HCT116 (cell line): Measurements from ENCODE around the gene SOCS1. TPM values are rescaled to one million over a fixed set of nuclear protein-coding genes. Genes with fewer than 3 reads are reported as not detected.

Experiments
- ATAC-seq: fragments of 200-7000 bp; cut with Tn5 transposase; 2 replicates; pipeline ENCODE4 v1.9.1; 2020; ENCODE audit warnings: mild to moderate bottlenecking, moderate library complexity
- BruUV-seq: library from RNA; stranded (reverse); fragments of 400-500 nt; replicated peaks from 2 replicates; lab custom pipeline; 2021; lab: Mats Ljungman, UMichigan
- CTCF ChIA-PET: fragments of 300-600 bp; sonication (Branson Sonifier 250); formaldehyde crosslinking; loops from one replicate; lab custom pipeline; 2021; ENCODE audit warnings: antibody characterized with exemption; lab: Charles Lee
- POLR2A ChIA-PET: fragments of 300-600, 350-600 bp; sonication (Branson Sonifier 250); formaldehyde crosslinking; loops from one replicate; lab custom pipeline; 2021; ENCODE audit warnings: antibody characterized with exemption; lab: Charles Lee
- RAD21 ChIA-PET, 2 experiments: fragments of 300-600 bp; sonication (Branson Sonifier 250); formaldehyde crosslinking; loops; one replicate each; lab custom pipeline; 2023; ENCODE audit warnings: low total read pairs in 2 of 2; ENCODE audit not compliant: uncharacterized antibody in 2 of 2, unreplicated experiment in 2 of 2, low non-redundant PET in 1 of 2; lab: Charles Lee
- DNase-seq: peaks from one replicate; pipeline ENCODE4 v3.0.0-alpha.2; 2010; ENCODE audit warnings: low read depth, low spot score
- H2AFZ ChIP-seq: fragments of 200-600 bp; shearing (Covaris generic), sonication (generic); 2 replicates; pipeline ENCODE4 v1.6.1; 2017; ENCODE audit warnings: low read depth, mixed run types, mixed read lengths, antibody characterized with exemption, low read length; ENCODE audit not compliant: poor library complexity, severe bottlenecking
- H3K27ac ChIP-seq: 2 replicates; pipeline ENCODE4 v1.5.1; 2012; ENCODE audit warnings: low read depth, low read length
- H3K27me3 ChIP-seq: fragments of 200-600 bp; sonication (generic); 2 replicates; pipeline ENCODE4 v1.6.1; 2016; ENCODE audit warnings: mixed run types, low read length, mixed read lengths; ENCODE audit not compliant: insufficient read depth
- H3K36me3 ChIP-seq, 2 experiments: fragments of 200-500 bp in 1 of 2; fragments of 200-600 bp in 1 of 2; sonication (Bioruptor generic) in 1 of 2; sonication (generic) in 1 of 2; 2 replicates each; pipeline versions ENCODE4 v1.5.1 to v1.6.1; 2014 to 2016; ENCODE audit warnings: low read length in 2 of 2, inconsistent platforms in 1 of 2, mixed read lengths in 1 of 2, mixed run types in 1 of 2; ENCODE audit not compliant: insufficient read depth in 2 of 2, control insufficient read depth in 1 of 2
- H3K4me1 ChIP-seq, 2 experiments: fragments of 200-600 bp in 1 of 2; sonication (generic) in 1 of 2; 2 replicates each; pipeline versions ENCODE4 v1.5.1 to v1.6.1; 2012 to 2017; ENCODE audit warnings: low read length in 2 of 2, inconsistent platforms in 1 of 2, mild to moderate bottlenecking in 1 of 2, mixed read lengths in 1 of 2, mixed run types in 1 of 2, moderate library complexity in 1 of 2; ENCODE audit not compliant: insufficient read depth in 2 of 2, control insufficient read depth in 1 of 2
- H3K4me2 ChIP-seq: fragments of 200-600 bp; sonication (generic); 2 replicates; pipeline ENCODE4 v1.6.1; 2017; ENCODE audit warnings: mixed run types, low read length, mixed read lengths
- H3K4me3 ChIP-seq, 2 experiments: fragments of 200-600 bp in 1 of 2; sonication (generic) in 1 of 2; replicated peaks in 1 of 2; 2 replicates each; pipeline ENCODE4 v1.5.1; 2011 to 2016; ENCODE audit warnings: low read length in 2 of 2, control low read depth in 1 of 2, low read depth in 1 of 2, mild to moderate bottlenecking in 1 of 2, mixed read lengths in 1 of 2, mixed run types in 1 of 2
- H3K79me2 ChIP-seq: fragments of 200-600 bp; sonication (generic); 2 replicates; pipeline ENCODE4 v1.6.1; 2017; ENCODE audit warnings: mild to moderate bottlenecking, mixed run types, low read length, moderate library complexity, mixed read lengths; ENCODE audit not compliant: insufficient read depth
- H3K9ac ChIP-seq: fragments of 200-600 bp; sonication (generic); 2 replicates; pipeline ENCODE4 v1.6.1; 2016; ENCODE audit warnings: low read length, mixed read lengths
- H3K9me2 ChIP-seq: fragments of 200-600 bp; sonication (generic), shearing (Covaris generic); 2 replicates; pipeline ENCODE4 v1.6.1; 2017; ENCODE audit warnings: mixed run types, mild to moderate bottlenecking, moderate library complexity; ENCODE audit not compliant: insufficient read depth
- H3K9me3 ChIP-seq, 2 experiments: fragments of 200-500 bp in 1 of 2; fragments of 200-600 bp in 1 of 2; sonication (Bioruptor generic) in 1 of 2; sonication (generic) in 1 of 2; 2 replicates each; pipeline ENCODE4 v1.6.1; 2014 to 2017; ENCODE audit warnings: low read length in 2 of 2, mixed read lengths in 2 of 2, inconsistent platforms in 1 of 2, low read depth in 1 of 2, mild to moderate bottlenecking in 1 of 2, mixed run types in 1 of 2, moderate library complexity in 1 of 2; ENCODE audit not compliant: control insufficient read depth in 1 of 2, insufficient read depth in 1 of 2
- H4K20me1 ChIP-seq: fragments of 200-600 bp; sonication (generic), shearing (Covaris generic); 2 replicates; pipeline ENCODE4 v1.6.1; 2017; ENCODE audit warnings: mixed run types, mild to moderate bottlenecking, moderate library complexity; ENCODE audit not compliant: insufficient read depth
- CTCF ChIP-seq, 3 experiments: fragments of 200-600 bp in 1 of 3; sonication (generic) in 1 of 3; IDR thresholded peaks in 2 of 3; conservative IDR thresholded peaks in 1 of 3; 2 replicates each; pipeline ENCODE4 v1.5.1; 2012 to 2017; ENCODE audit warnings: low read depth in 2 of 3, low read length in 2 of 3, antibody characterized with exemption in 1 of 3, borderline replicate concordance in 1 of 3, control low read depth in 1 of 3, mild to moderate bottlenecking in 1 of 3, mixed read lengths in 1 of 3, mixed run types in 1 of 3, moderate library complexity in 1 of 3; ENCODE audit not compliant: insufficient read depth in 1 of 3
- EZH2 ChIP-seq: fragments of 200-600 bp; sonication (generic); IDR thresholded peaks from 2 replicates; pipeline ENCODE4 v1.6.1; 2017; ENCODE audit warnings: antibody characterized with exemption, mixed run types
- FOSL1 ChIP-seq: IDR thresholded peaks from 2 replicates; pipeline ENCODE4 v1.6.1; 2012; ENCODE audit warnings: low read depth
- JUND ChIP-seq: IDR thresholded peaks from 2 replicates; pipeline ENCODE4 v1.6.1; 2012
- SIN3A ChIP-seq: IDR thresholded peaks from 2 replicates; pipeline ENCODE4 v1.6.1; 2012; ENCODE audit warnings: low read depth
- SRF ChIP-seq: IDR thresholded peaks from 2 replicates; pipeline ENCODE4 v1.6.1; 2012; ENCODE audit warnings: low read depth
- YY1 ChIP-seq: IDR thresholded peaks from 2 replicates; pipeline ENCODE4 v1.6.1; 2011; ENCODE audit warnings: low read length, low read depth, moderate library complexity, mild to moderate bottlenecking; ENCODE audit not compliant: insufficient replicate concordance; ENCODE audit errors: extremely low read depth
- ZFX ChIP-seq: fragments of 450-650 bp; IDR thresholded peaks from 2 replicates; pipeline ENCODE4 v1.6.1; 2017
- ZNF274 ChIP-seq: fragments of 200-500 bp; sonication (Bioruptor generic); IDR thresholded peaks from 2 replicates; pipeline ENCODE4 v1.6.1; 2014; ENCODE audit warnings: mild to moderate bottlenecking, low read depth, low read length, inconsistent platforms
- intact Hi-C: fragments of 100-400 bp; cut with micrococcal nuclease; formaldehyde crosslinking; loops from 2 replicates; pipeline ENCODE4 v1.10.0; 2022
- total RNA-seq: library from RNA; stranded (reverse); gene quantifications from one replicate; pipeline ENCODE4 v1.2.1, GENCODE V29; 2021; ENCODE audit not compliant: unreplicated experiment
- TF ChIP-seq, protein P1 (sequence below): IDR thresholded peaks from 2 replicates; pipeline ENCODE4 v1.6.1; 2012
- TF ChIP-seq, protein P2 (sequence below): IDR thresholded peaks from 2 replicates; pipeline ENCODE4 v1.6.1; 2011; ENCODE audit warnings: mild to moderate bottlenecking, low read length, moderate library complexity; ENCODE audit not compliant: insufficient replicate concordance; ENCODE audit errors: extremely low read depth

The SOCS1 gene
- total RNA-seq, 1 experiment from 2014 or later, result 4.9 TPM

- Histone ChIP-seq H2AFZ (no peak overlapping the region), H3K4me1 (peaks cover 8 to 23% of the 10 kb centered on the region in 2 experiments; a peak in 3 of 4 replicates), H4K20me1 (no peaks in the 10 kb centered on the region), H3K9me3 (no peaks in the 10 kb centered on the region), H3K9ac (no peak overlapping the region), H3K4me2 (no peak overlapping the region), H3K9me2 (no peaks in the 10 kb centered on the region), H3K27me3 (no peaks in the 10 kb centered on the region), H3K36me3 (no peaks in the 10 kb centered on the region), H3K4me3 (no peak overlapping the region), H3K27ac (no peak overlapping the region), H3K79me2 (no peaks in the 10 kb centered on the region)
- CTCF ChIA-PET, result interaction anchor here (0.7 to 1.5 kb wide), 3 partner anchors 33 to 287 kb away, joined by 4 to 7 read pairs (median 5); no protein-coding TSS in a partner anchor
- ATAC-seq (no peak), DNase-seq (no peak)
- POLR2A ChIA-PET, result no interaction called here
- intact Hi-C loops, result loop anchor here (5.0 kb wide), 2 partner anchors 113 to 553 kb away; no protein-coding TSS in a partner anchor
- no peak for TF ChIP-seq JUND
- TF ChIP-seq ZFX, result no peak
- TF ChIP-seq EZH2, result no peak
- TF ChIP-seq FOSL1, result no peak
- TF ChIP-seq SRF, result no peak
- no peak for TF ChIP-seq ZNF274
- TF ChIP-seq SIN3A, result no peak
- no peak for TF ChIP-seq CTCF (IDR thresholded peaks at IDR 0.05 in 2 of 3, conservative IDR thresholded peaks at IDR 0.05 in 1 of 3; ENCODE audit: borderline replicate concordance in 1 of 3, insufficient read depth in 1 of 3, low read depth in 2 of 3, low read length in 2 of 3)
- TF ChIP-seq, protein P1, sequence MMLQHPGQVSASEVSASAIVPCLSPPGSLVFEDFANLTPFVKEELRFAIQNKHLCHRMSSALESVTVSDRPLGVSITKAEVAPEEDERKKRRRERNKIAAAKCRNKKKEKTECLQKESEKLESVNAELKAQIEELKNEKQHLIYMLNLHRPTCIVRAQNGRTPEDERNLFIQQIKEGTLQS, result no peak
- TF ChIP-seq YY1, result no peak
- TF ChIP-seq, protein P2, sequence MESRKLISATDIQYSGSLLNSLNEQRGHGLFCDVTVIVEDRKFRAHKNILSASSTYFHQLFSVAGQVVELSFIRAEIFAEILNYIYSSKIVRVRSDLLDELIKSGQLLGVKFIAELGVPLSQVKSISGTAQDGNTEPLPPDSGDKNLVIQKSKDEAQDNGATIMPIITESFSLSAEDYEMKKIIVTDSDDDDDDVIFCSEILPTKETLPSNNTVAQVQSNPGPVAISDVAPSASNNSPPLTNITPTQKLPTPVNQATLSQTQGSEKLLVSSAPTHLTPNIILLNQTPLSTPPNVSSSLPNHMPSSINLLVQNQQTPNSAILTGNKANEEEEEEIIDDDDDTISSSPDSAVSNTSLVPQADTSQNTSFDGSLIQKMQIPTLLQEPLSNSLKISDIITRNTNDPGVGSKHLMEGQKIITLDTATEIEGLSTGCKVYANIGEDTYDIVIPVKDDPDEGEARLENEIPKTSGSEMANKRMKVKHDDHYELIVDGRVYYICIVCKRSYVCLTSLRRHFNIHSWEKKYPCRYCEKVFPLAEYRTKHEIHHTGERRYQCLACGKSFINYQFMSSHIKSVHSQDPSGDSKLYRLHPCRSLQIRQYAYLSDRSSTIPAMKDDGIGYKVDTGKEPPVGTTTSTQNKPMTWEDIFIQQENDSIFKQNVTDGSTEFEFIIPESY, result no peak
- RAD21 ChIA-PET, result no interaction called here
- BruUV-seq, result no TSS peak
These were observed 2.8 kb upstream of the SOCS1 start for GRCh38 chr16:11258553-11259492.
